Activated CD4-positive, alpha-beta memory T cell treated with anti-CD3 and anti-CD28 coated beads, Interleukin-2, amount 10 ng/mL, durations not matched to agents 7 days and 5 days (primary cell): Measurements from ENCODE around the gene HPS1. TPM values are rescaled to one million over a fixed set of nuclear protein-coding genes. Genes with fewer than 3 reads are reported as not detected.

Experiments
- CTCF ChIA-PET: fragments of 350-600 bp; sonication (Branson Sonifier 250); formaldehyde crosslinking; loops from one replicate; lab custom pipeline; 2021; ENCODE audit warnings: antibody characterized with exemption, inconsistent platforms; lab: Charles Lee
- POLR2A ChIA-PET: fragments of 350-600 bp; sonication (Branson Sonifier 250); formaldehyde crosslinking; loops from one replicate; lab custom pipeline; 2021; ENCODE audit warnings: antibody characterized with exemption; lab: Charles Lee
- DNase-seq: peaks from one replicate; pipeline ENCODE4 v3.0.0-alpha.2; 2020
- H3K27ac Mint-ChIP-seq: one replicate; pipeline ENCODE4 v1.8.0; 2021; ENCODE audit warnings: mild to moderate bottlenecking, mixed read lengths
- H3K27me3 Mint-ChIP-seq: one replicate; pipeline ENCODE4 v1.8.0; 2021; ENCODE audit warnings: mixed read lengths
- H3K36me3 Mint-ChIP-seq: one replicate; pipeline ENCODE4 v1.8.0; 2021; ENCODE audit warnings: low read depth, mixed read lengths
- H3K4me1 Mint-ChIP-seq: one replicate; pipeline ENCODE4 v1.8.0; 2021; ENCODE audit warnings: mixed read lengths
- H3K4me3 Mint-ChIP-seq: one replicate; pipeline ENCODE4 v1.8.0; 2021; ENCODE audit warnings: mild to moderate bottlenecking, mixed read lengths
- H3K9me3 Mint-ChIP-seq: one replicate; pipeline ENCODE4 v1.8.0; 2021; ENCODE audit warnings: mixed read lengths
- total RNA-seq, 2 experiments: library from RNA; stranded (reverse); gene quantifications; one replicate each; pipeline ENCODE4 v1.2.3, GENCODE V29; 2021

HPS1 gene
- total RNA-seq, 2 experiments from 2014 or later, result 85.4 to 88.3 TPM

DNA sequence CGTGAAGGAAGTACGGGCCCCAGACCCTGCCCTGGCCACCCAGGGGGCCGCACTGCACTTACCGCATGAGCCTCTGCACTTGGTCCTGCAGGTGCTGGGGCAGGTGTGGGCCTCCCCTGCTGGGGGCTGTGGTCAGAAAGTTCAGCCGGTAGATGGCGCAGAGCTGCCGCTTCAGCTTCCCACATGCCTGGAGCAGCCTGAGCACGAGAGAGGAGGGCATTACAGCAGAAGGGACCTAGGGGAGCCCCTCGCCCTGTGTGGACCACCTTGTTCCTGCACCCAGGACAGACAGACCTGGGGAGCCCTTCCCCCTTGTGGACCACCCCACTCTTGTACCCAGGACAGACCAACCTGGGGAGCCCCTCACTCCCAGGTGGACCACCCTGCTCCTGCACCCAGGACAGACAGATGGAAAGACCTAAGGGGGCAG, 23.0 kb downstream of the HPS1 start:
- no peak overlapping the region for H3K4me3 Mint-ChIP-seq
- ChIA-PET CTCF (interaction anchor here (1.8 kb wide), 1 partner anchor 43 kb away, joined by 5 read pairs; no protein-coding TSS in a partner anchor), POLR2A (interaction anchor here (1.5 kb wide), 1 partner anchor 24 kb away, joined by 4 read pairs; no protein-coding TSS in a partner anchor)
- DNase-seq, result peak; percentile 12
- no peaks in the 10 kb centered on the region for H3K9me3 Mint-ChIP-seq
- no peaks in the 10 kb centered on the region for H3K4me1 Mint-ChIP-seq
- no peaks in the 10 kb centered on the region for H3K27me3 Mint-ChIP-seq
- peaks cover 22% of the 10 kb centered on the region for H3K36me3 Mint-ChIP-seq
- no peak overlapping the region for H3K27ac Mint-ChIP-seq

DNA sequence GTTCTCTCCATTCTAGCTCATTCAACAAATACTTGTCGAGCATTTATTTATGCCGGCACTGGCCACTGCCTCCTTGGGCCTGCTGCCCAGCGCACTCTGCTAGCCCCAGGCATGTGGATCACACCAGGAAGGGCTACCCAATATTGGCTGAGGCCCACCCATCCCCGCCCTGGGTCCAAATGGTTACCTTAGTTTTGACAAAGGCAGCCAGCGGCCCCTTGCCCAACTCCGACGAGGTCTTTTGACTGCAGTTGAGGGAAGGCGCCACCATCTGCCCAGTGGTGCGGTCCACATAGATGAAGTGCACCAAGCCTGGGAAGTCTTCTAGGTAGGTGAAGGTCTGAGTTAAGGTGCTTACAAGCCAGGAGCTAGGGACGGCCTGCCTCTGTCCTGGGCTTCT, 24.6 kb downstream of the HPS1 start:
- ChIA-PET CTCF (interaction anchor here (1.8 kb wide), 1 partner anchor 45 kb away, joined by 5 read pairs; no protein-coding TSS in a partner anchor), POLR2A (interaction anchor here (1.5 kb wide), 1 partner anchor 23 kb away, joined by 4 read pairs; no protein-coding TSS in a partner anchor)
- Mint-ChIP-seq H3K4me1 (no peaks in the 10 kb centered on the region), H3K27ac (no peak overlapping the region), H3K9me3 (no peaks in the 10 kb centered on the region), H3K36me3 (peaks cover 19% of the 10 kb centered on the region), H3K27me3 (no peaks in the 10 kb centered on the region), H3K4me3 (no peak overlapping the region)
- no peak for DNase-seq

- POLR2A ChIA-PET, result no interaction called here
- Mint-ChIP-seq H3K9me3 (no peaks in the 10 kb centered on the region), H3K4me3 (no peak overlapping the region), H3K4me1 (no peaks in the 10 kb centered on the region), H3K27me3 (no peaks in the 10 kb centered on the region), H3K27ac (no peak overlapping the region), H3K36me3 (peaks cover 22% of the 10 kb centered on the region)
- no peak for DNase-seq
- CTCF ChIA-PET, result no interaction called here
These were observed 25.9 kb downstream of the HPS1 start for GRCh38 chr10:98420786-98421185.

- Mint-ChIP-seq H3K27ac (no peak overlapping the region), H3K36me3 (peaks cover 22% of the 10 kb centered on the region), H3K4me1 (peaks cover 9% of the 10 kb centered on the region), H3K9me3 (no peaks in the 10 kb centered on the region), H3K4me3 (no peak overlapping the region), H3K27me3 (no peaks in the 10 kb centered on the region)
- ChIA-PET POLR2A (no interaction called here), CTCF (no interaction called here)
- DNase-seq, result no peak
These were observed 27.1 kb downstream of the HPS1 start for GRCh38 chr10:98419469-98420261.

GRCh38 chr10:98418665-98419468, 27.9 kb downstream of the HPS1 start:
- no peak overlapping the region for H3K4me3 Mint-ChIP-seq
- ChIA-PET CTCF (no interaction called here), POLR2A (no interaction called here)
- peaks cover 22% of the 10 kb centered on the region for H3K36me3 Mint-ChIP-seq
- no peaks in the 10 kb centered on the region for H3K27me3 Mint-ChIP-seq
- DNase-seq, result no peak
- no peak overlapping the region for H3K27ac Mint-ChIP-seq
- no peaks in the 10 kb centered on the region for H3K9me3 Mint-ChIP-seq
- peaks cover 16% of the 10 kb centered on the region for H3K4me1 Mint-ChIP-seq

GRCh38 chr10:98417973-98418664, 28.6 kb downstream of the HPS1 start:
- H3K27me3 Mint-ChIP-seq, result no peaks in the 10 kb centered on the region
- no peaks in the 10 kb centered on the region for H3K9me3 Mint-ChIP-seq
- H3K4me3 Mint-ChIP-seq, result no peak overlapping the region
- H3K27ac Mint-ChIP-seq, result no peak overlapping the region
- H3K36me3 Mint-ChIP-seq, result peaks cover 22% of the 10 kb centered on the region
- H3K4me1 Mint-ChIP-seq, result peaks cover 16% of the 10 kb centered on the region
- ChIA-PET POLR2A (no interaction called here), CTCF (no interaction called here)
- DNase-seq, result no peak

GRCh38 chr10:98417481-98417959, 29.2 kb downstream of the HPS1 start:
- peaks cover 16% of the 10 kb centered on the region for H3K4me1 Mint-ChIP-seq
- no peaks in the 10 kb centered on the region for H3K9me3 Mint-ChIP-seq
- peaks cover 20% of the 10 kb centered on the region for H3K36me3 Mint-ChIP-seq

DNA sequence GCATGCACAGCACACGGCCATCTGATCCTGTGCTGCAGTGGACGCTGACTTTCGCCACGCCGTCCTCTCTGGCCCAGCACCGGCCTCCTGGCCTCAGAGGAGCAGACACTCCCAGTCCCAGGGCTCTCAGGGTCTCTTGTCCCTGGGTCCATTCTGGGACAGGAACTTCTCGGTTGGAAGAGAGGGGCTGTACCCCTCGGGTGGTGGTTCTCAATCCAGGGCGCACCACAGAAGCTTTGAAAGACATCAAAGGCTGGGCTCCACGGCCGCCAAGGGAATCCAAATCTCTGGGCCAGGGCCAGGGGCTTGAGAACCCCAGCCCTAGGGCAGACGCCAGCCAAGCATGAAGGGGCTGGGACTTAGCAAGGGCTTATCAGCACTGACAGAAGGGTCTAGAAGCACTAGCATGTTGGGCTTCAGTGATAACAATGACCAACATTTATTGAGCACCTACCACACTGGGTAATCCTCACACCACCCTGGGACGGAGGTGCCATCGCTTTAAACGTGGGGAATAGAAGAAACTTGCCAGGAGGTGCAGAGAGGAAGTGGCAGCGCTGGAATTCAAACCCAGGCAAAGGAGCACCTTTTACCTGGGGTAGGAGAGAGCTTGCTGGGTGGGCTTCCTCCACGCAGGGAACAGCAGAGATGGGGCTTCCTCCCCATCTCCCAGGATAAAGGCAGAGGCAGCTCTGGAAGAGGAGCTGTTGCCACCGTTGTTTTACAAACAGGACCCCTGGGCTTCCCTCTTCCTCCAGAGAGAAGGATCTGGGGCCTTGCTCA, 29.9 kb downstream of the HPS1 start:
- no peaks in the 10 kb centered on the region for H3K27me3 Mint-ChIP-seq
- no peaks in the 10 kb centered on the region for H3K9me3 Mint-ChIP-seq
- H3K4me1 Mint-ChIP-seq, result peaks cover 16% of the 10 kb centered on the region
- ChIA-PET CTCF (no interaction called here), POLR2A (no interaction called here)
- peak overlapping the region; percentile 47 for H3K27ac Mint-ChIP-seq
- peaks cover 20% of the 10 kb centered on the region for H3K36me3 Mint-ChIP-seq
- no peak overlapping the region for H3K4me3 Mint-ChIP-seq
- no peak for DNase-seq

More at GRCh38 chr10:98417481-98417959, 29.2 kb downstream of the HPS1 start:
- CTCF ChIA-PET, result no interaction called here
- Mint-ChIP-seq H3K4me3 (no peak overlapping the region), H3K27me3 (no peaks in the 10 kb centered on the region), H3K27ac (no peak overlapping the region)
- POLR2A ChIA-PET, result no interaction called here
- no peak for DNase-seq

GRCh38 chr10:98415731-98416119, 31.0 kb downstream of the HPS1 start:
- no peak overlapping the region for H3K4me3 Mint-ChIP-seq
- no peaks in the 10 kb centered on the region for H3K27me3 Mint-ChIP-seq
- no peaks in the 10 kb centered on the region for H3K9me3 Mint-ChIP-seq
- peaks cover 15% of the 10 kb centered on the region for H3K36me3 Mint-ChIP-seq
- peaks cover 16% of the 10 kb centered on the region for H3K4me1 Mint-ChIP-seq
- no peak for DNase-seq
- CTCF ChIA-PET, result interaction anchor here (1.8 kb wide), 1 partner anchor 10 kb away, joined by 13 read pairs; no protein-coding TSS in a partner anchor
- POLR2A ChIA-PET, result interaction anchor here (1.3 to 2.8 kb wide), 3 partner anchors 10 to 22 kb away, joined by 3 to 15 read pairs (median 4); no protein-coding TSS in a partner anchor
- H3K27ac Mint-ChIP-seq, result peak overlapping the region; percentile 92

DNA sequence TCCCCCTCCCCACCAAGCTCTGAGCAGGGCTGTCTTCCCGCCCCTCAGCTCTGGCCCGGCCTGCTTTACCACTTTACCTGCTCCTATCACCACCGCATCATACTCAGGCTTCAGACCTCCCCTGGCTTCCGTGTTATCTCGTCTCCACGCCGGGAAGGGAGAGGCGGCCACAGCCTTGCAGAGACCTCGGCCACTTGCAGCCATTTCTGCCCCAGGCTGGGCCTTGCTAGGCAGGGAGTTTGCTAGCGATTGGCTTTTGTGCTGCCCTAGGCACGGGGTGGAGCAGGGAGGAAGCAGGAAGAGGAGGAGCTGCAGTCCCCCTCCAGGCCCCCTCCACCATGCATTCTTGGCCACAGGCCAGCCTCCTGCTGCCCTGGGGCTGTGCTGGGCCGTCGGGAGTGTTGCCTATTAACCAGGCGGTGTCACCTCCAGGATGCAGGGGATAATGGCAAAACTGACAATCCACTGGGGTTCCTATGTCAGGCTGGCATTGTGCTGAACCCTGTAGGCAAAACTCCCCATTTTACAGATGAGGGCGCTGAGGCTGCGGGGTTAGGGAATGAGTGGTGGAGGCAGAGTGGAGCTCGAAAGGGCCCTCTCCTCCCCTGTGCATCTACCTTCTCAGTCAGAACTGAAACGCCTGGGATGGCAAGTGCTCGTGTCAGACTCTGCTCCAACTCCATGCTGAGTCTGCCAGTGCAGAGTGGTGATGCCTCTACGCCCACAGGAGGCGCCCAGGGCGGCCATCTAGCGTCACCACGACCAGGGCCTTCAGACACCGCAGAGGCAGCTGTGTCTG, 31.6 kb downstream of the HPS1 start, which contains the start of gene PYROXD2:
TSS of gene PYROXD2 (minus strand) at position 251 of the 799 bp plus-strand sequence. CDS start at position 204, 47 bp downstream.
- Mint-ChIP-seq H3K36me3 (peaks cover 15% of the 10 kb centered on the region), H3K4me1 (peaks cover 16% of the 10 kb centered on the region), H3K27me3 (no peaks in the 10 kb centered on the region), H3K9me3 (no peaks in the 10 kb centered on the region), H3K27ac (peak within 1 kb of the TSS; percentile 92), H3K4me3 (peak within 1 kb of the TSS; percentile 89)
- CTCF ChIA-PET, result interaction anchor here (1.8 kb wide), 1 partner anchor 10 kb away, joined by 13 read pairs; no protein-coding TSS in a partner anchor
- POLR2A ChIA-PET, result interaction anchor here (1.3 to 2.8 kb wide), 3 partner anchors 10 to 21 kb away, joined by 3 to 15 read pairs (median 4); no protein-coding TSS in a partner anchor
- DNase-seq, result peak; percentile 67

DNA sequence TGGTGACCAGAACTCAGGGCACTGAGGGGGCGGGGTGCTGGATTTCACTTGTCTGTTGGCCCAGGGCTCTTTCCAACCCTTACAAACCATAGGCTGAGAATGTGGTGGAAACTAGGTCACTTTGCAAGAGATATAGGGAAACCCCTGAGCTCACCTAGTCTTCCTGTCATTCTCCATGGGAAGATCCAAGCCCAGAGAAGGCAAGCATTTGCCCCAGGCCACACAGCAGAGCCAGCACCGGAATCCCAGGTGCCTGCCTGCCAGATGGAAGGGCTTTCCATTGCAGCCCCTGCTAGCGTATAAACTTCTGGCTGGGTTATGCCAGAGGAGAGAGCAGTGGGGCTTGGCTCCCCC, 32.2 kb downstream of the HPS1 start:
- Mint-ChIP-seq H3K36me3 (peaks cover 9% of the 10 kb centered on the region), H3K4me1 (peaks cover 16% of the 10 kb centered on the region), H3K27ac (peak overlapping the region; percentile 92), H3K4me3 (peak overlapping the region; percentile 89), H3K9me3 (no peaks in the 10 kb centered on the region), H3K27me3 (no peaks in the 10 kb centered on the region)
- no peak for DNase-seq
- CTCF ChIA-PET, result interaction anchor here (1.8 kb wide), 1 partner anchor 11 kb away, joined by 13 read pairs; no protein-coding TSS in a partner anchor
- POLR2A ChIA-PET, result interaction anchor here (1.3 to 2.8 kb wide), 3 partner anchors 10 to 21 kb away, joined by 3 to 15 read pairs (median 4); no protein-coding TSS in a partner anchor
